A673 (cell line): Measurements from ENCODE around the gene CTF1.

Experiments used
- CTCF ChIP-seq: fragments of 300-800, 200-600 bp; sonication (generic); conservative IDR thresholded peaks from 2 replicates; pipeline ENCODE4 v1.5.1; 2017; ENCODE audit warnings: low read depth, mild to moderate bottlenecking, antibody characterized with exemption, low read length, moderate library complexity, mixed read lengths
- EZH2 ChIP-seq: fragments of 200-600 bp; sonication (generic); IDR thresholded peaks from 2 replicates; pipeline ENCODE4 v1.6.1; 2017; ENCODE audit warnings: borderline replicate concordance, low read depth, mild to moderate bottlenecking, mixed read lengths, antibody characterized with exemption, low read length; ENCODE audit not compliant: poor library complexity, severe bottlenecking

GRCh38 chr16:30953111-30953510 lies 56.7 kb downstream of the CTF1 start:
- no peak for TF ChIP-seq CTCF
- no peak for TF ChIP-seq EZH2
